GM18907 (cell line): ENCODE results near the gene TMEM221.

Experiments used
- ATAC-seq: cut with Tn5 transposase; IDR thresholded peaks from one replicate; pipeline ENCODE4 v1.9.1; 2021; ENCODE audit warnings: mild to moderate bottlenecking, moderate library complexity; ENCODE audit not compliant: unreplicated experiment

Gene TMEM221

DNA sequence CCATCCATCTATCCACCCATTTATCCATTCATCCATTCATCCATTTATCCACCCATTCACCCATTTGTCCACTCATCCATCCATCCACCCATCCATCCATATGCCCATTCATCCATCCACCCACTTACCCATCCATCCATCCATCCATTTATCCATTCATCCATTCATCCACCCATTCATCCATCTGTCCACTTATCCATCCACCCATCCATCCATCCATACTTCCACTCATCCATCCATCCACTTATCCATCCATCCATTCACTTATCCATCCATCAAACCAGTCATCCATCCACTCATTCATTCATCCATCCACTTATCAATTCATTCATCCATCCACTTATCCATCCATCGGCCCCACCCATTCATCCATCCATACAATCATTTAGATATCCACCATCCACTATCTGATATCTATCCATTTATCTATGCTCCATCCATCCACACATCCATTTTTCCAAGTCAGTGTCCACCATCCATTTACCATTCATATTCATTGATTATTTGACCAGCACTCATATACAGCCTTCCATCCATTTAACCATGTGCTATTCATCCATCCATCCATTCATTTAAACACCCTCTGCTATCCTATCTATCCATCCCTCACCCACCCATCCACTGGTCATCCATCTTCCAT is 2.8 kb downstream of the TMEM221 start:
- no peak for ATAC-seq

DNA sequence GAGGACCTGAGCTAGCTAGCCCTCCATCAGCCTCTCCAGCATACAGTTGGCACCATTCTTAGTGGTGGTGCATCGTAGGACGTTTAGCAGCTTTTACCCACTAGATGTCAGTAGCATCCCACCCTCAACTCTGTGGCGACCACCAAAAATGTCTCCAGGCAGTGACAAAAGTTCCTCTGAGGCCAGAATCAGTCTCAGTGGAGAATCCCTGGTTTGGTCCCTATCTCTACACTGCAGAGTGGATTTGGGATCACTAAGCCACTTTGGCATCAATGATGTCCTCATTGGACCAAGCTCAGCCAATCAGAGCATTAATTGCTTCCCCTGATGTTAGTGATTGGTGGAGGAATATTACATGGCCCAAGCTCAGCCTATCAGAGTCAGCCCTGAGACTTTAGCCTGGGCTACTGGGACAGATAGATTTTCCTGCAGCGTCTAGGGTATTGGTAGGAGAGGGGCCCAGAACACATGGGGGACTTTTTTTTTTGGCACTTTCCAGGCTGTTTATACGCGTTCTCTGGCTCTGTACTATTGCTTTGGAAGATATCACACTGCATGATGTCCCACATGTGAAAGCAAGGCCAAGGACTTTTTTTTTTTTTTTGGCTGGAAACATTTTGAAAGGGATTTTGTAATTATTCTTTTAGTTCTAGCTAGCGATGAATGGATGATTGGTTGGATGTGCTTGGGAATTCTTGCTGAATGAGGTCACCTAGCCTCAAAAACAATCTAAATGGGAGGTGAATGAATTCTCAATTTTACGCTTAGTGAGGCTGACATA is 7.0 kb downstream of the TMEM221 start:
- ATAC-seq: no peak

DNA sequence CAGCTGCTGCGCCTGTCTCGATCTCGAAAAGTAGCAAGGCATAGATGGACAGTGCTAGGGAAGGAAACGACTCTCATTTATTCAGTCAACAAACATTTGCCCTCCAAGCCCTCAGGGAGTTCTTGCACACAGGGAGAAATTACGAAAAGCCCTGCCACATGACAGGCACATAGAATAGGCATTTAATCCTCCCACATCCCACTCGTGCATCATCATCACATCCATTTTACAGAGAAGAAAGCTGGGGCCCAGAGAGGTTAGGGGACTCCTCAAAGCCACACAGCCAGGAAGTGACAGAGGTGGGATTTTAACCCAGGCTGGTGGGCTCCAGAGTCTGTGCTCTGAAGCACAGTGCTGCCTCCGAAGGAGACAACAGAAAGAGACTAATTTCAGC is 11.6 kb downstream of the TMEM221 start:
- no peak for ATAC-seq

DNA sequence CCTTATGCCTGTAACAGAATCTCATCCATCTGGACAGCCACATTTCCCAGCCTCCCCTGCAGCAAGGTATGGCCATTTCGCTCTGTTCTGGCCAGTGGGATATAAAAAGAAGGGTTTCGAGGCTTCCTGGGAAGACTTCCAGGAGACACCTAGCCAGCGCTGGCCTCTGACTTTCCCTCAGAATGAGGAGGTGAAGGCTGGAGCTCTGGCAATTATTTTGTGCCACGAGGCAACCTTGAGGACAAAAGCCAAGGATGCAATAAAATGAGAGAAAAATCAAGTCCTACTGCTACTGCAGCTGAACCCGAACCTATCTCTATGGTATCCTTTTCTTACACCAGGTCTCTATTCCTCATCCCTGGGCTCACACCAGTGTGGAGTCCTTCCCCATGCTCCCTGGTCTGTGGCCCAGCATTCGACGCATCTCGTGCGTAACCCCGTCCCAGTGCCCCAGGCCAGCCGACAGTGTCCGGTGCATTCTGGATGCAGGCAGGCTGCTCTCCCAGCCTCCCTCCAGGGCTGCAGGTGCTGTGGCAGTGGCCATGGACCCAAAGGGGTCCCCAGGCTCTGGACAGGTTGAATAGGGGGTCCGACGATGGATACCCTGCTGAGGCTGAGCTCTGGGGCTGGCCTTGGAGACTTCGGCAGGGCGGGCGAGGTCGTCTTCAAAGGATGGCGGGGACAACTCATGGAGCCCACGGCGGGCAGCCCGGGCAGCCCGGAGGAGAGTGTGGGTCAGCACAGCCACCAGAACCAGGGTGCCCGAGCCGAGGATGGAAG is 12.2 kb downstream of the TMEM221 start:
- ATAC-seq: no peak

DNA sequence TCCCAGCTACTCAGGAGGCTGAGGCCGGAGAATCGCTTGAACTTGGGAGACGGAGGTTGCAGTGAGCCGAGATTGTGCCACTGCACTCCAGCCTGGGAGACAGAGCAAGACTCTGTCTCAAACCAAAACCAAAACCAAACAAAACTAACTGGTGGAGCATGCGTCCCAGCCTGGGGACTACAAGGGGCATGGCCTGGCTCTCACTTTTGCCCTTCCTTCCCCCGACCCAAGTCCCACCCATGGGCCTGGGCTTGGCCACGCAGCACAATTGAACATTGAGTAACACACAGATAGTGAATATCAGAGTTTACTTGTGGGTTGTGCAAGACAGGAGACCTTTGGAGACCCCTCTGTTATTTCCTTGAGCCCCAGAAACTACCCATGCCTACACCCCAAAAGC is 13.2 kb downstream of the TMEM221 start:
- no peak for ATAC-seq

DNA sequence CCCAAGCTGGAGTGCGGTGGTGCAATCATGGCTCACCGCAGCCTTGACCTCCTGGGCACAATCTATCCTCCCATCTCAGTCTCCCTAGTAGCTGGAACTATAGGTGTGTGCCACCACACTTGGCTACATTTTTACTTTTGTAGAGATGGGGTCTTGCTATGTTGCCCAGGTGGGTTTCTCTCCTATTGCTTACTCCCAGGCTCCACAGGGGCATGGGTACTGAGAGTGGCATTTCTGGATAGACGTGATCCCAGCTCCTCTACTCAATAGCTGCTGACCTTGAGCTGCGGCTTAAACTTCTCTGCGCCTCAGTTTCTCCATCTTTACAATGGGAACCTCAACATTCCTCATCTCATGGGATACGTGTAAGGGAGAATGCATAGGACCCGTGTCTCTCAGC is 17.1 kb downstream of the TMEM221 start:
- no peak for ATAC-seq

DNA sequence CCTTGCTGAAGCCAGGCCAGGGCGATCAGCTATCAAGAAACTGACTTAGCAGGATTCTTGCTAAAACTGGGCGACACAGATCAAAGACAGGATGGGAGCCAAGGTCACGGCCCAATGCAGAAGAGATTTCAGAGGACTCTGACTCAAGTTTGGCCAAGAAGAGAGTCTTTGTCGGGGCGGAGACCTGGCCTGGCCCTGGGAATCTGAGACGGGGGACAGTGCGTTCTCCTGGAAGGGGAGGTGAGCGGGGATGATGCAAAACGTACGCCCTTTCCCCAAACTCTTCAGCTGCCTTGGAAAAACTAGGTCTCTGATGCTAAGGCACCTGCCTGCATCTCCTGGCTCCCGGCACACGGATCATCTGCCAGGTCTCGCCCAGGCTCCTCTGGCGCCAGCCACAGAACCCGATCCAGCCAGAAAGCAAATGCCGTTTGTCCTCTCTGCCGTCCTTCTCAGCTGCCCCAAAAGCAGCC is 18.8 kb downstream of the TMEM221 start:
- no peak for ATAC-seq

DNA sequence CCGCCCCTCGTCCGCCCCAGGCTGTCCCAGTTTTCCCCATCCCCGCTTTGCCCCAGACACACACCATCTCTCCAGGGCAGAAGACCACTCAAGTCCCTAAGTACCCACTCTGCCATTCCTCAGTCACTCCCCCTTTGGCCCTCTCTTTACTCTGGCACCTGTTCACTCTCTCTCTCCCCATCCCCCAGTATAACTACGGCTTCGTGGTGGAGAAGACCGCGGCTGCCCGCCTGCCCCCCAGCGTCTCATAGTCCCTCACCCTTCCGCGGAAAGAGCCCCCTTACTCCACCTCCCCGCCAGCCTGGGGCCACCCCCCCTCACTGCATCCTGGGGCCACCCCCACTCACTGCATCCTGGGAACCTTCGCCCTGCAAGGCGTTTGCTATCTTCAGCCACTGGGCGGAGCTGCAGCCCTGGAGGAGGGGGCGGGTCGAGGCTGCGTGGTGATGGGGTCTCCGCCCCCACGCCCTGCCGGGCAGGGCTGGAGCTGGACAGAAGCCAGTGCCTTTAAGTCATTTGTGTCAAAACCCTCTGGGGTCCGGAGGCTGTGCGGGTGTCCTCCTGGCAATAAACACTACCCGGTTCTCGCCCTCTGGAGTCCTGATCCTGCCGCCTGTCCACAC is 23.6 kb downstream of the TMEM221 start:
- no peak for ATAC-seq

DNA sequence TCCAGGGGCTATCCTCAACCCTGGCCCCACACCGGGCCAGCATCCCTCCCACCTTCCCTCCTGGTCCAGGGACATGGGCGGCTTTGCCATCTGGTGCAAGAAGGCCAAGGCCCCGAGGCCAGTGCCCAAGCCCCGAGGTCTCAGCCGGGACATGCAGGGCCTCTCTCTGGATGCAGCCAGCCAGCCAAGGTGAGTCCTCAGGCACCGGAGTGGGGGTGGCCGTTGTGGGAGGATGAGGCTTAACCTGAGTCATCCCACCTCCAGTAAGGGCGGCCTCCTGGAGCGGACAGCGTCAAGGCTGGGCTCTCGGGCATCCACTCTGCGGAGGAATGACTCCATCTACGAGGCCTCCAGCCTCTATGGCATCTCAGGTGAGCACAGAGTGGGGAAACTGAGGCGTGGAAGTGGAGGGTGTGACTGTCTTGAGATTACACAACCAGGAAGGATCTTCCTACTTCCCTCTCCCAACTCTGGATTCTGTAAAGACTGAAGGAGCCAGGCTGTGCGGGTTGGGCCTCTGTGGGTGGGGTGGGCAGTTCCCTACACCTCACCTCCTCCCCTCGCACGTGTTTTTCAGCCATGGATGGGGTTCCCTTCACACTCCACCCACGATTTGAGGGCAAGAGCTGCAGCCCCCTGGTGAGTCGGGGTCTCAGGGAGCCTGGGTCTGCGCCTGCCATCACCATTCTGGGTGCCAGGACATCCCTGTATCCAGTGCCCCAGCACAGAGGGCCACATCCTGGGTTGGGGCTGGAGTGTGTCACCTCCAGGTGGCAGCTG is 24.8 kb downstream of the TMEM221 start:
- ATAC-seq: no peak

DNA sequence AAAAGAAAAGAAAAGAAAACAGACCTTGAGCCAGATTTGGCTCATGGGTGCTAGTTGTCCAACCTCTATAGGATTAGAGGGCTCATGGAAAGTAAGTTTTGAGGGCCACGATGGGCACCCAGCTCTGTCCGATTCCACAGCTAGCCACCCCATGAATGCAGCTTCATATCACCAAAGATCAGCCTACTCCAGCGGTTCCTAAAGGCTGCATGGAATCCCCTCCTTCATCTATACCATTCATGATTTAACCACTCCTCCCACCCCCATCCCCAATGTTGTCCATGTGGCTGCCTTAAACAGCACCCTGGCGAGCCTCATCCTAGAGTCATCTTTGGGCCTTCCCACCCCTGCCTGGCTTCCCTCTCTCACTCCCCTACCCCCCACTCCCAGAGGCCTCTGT is 26.5 kb downstream of the TMEM221 start:
- no peak for ATAC-seq

DNA sequence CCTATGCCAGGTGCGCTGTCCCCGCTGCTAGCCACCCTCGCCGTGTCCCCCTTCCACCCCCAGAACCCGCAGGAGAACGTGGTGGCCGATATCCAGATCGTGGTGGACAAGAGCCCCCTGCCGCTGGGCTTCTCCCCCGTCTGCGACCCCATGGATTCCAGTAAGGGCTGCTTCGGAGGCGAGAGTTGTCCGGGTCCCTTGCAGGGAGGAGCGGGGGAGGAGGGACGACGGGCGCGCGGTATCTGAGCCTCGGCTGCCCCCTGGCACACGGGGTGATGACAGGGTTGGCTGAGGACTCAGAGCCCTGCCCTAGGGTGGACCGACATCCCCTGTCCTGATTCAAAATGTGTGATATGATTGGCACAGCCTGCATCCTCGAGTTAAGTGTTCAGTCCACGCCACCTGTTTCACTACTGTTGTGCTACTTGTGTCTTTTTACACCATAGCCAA is 28.0 kb downstream of the TMEM221 start:
- peak; percentile 39 for ATAC-seq

DNA sequence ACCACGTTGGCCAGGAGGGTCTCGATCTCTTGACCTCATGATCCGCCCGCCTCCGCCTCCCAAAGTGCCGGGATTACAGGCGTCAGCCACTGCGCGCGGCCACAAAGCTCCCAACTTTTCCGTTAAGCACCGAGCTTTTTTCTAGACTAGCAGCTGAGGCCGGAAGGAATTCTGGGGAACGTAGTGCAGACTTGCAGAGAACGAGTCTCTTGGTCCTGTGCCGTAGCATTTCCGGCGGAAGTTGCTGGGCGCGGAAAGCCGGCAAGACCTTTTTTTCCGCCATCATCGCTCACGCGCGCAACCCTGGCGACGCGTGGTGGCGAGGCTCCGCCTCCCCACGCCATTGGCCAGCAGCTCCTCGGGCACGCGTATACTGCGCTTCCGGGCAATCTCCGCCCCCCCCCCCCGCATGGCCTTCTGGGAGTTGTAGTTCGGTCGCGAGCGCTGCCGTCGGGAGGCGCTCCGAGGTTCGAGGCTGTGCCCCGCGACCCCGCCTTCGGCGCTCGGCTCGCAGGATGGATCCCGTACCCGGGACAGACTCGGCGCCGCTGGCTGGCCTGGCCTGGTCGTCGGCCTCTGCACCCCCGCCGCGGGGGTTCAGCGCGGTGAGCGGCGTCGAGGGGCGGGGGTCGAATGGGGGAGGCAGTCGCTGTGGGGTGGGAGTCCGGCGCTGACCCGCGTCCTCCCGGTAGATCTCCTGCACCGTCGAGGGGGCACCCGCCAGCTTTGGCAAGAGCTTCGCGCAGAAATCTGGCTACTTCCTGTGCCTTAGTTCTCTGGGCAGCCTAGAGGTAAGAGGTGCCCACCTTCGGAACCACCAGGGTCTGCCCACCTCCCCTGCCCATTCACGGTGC is 28.6 kb downstream of the TMEM221 start, which contains the start of gene MVB12A:
MVB12A (plus strand) TSS at position 427 of the 854 bp plus-strand sequence; CDS start at position 516, 89 bp downstream.
- ATAC-seq: peak; percentile 84

DNA sequence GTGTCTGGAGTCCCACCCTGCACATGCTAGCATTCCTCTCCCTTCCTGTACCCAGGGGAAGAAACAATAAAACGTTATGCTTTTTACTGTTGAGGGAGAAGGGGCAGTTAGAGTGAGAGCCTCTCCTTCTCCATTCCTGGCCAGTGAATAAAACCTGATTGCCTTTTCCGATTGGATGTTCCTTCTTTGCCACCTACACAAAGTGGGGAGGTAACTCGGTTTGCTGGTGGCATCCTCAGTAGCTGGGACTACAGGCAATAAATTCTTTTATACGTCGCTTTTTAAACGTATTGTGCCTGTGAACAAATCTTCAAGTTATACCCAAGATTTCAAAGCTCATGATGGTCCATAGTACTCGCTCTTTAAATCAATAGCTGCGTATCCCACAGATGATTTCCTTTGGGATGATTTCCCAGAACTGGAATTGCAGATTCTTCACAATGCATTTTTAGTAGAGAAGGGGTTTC is 29.3 kb downstream of the TMEM221 start:
- ATAC-seq: no peak

DNA sequence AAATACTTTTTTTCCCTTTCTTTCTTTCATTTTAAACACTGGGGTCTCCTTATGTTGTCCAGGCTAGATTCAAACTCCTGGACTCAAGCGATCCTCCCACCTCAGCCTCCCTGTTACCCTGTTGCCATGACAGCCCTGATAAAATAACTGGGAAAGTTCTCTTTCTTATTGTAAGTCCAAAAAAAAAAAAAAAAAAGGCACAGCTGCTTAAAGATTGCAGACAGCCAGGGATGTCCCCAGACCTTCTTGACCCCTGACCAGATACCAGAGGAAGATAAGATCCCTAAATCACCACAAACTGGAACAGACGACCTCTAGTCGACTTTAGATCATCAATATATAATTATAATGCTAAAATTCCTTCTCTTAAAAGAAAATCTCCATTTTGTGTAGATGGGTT is 29.8 kb downstream of the TMEM221 start:
- ATAC-seq: no peak

DNA sequence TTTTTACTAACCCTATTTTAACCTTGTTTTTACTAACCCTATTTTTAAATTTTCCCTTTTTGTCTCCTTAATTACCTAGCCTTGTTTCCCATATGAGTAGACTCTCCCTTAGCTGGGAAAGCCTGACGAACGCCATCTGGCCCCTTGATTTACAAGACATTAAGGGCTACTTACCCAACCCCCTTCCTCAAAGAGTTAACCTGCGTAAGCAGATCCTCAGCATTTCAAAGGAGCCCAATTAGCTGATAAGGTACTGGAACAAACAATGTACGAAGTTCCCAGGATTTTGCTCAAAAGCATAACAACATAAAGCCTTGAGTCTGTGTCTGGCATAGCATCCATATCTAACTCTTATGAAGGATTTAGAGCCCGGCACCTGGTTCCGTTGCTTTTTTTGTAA is 33.3 kb downstream of the TMEM221 start:
- ATAC-seq: no peak

DNA sequence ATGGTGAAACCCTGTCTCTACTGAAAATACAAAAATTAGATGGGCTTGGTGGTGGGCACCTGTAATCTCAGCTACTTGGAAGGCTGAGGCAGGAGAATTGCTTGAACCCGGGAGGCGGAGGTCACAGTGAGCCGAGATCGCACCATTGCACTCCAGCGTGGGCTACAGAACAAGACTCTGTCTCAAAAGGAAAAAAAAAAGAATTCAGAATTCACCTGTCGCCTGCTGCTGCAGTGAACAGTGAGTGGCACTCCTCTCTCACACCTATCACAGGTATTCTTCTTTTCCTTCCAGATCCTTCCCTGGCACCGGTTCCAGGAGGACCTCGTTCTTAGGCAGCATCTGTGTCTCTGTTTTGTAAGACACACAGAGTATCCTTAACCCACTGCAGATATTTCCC is 34.4 kb downstream of the TMEM221 start:
- ATAC-seq: no peak

DNA sequence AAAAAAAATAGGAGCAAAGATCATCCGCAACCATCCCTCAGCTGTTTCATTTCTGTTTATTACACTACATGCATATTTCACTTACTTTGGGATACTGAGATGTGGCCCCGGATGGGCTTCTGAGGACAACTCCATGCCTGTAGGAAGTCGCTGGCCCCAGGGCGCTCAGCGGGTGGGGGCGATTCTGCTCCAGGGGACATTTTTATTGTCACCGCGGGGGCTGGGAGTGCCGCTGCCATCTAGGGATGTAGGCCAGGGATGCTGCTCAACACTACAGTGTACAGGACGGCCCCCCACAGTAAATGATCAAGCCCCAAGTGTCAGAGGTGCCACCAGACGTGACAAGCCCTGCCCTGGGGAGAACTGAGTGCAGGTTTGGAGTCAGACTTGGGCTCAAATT is 36.7 kb downstream of the TMEM221 start:
- ATAC-seq: no peak

DNA sequence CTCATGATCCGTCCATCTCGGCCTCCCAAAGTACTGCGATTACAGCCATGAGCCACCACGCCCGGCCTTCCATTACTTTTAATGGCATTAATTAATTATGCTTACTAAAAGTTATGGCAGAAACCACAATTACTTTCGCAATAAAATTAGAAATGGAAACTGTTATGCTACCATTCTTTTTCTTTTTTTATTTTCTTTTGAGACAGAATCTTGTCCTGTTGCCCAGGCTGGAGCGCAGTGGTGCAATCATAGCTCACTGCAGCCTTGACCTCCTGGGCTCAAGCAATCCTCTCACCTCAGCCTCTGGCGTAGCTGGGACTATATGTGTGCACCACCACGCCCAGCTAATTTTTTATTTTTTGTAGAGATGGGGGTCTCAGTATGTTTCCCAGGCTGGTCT is 38.5 kb downstream of the TMEM221 start:
- ATAC-seq: no peak

DNA sequence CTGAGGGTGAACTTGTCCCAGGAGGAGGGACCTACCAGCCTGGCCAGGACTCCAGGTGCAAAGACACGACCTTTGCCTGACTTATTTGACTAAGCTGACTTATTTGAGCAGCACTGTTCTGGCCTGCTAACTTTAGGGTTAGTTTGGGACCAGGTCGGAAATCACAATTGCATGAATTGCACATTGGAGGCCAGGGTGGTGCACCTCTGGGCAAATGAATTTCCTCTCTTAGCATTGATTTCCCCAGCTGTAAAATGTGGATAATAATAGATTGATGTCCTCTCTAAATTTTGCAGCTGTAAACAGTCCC is 41.6 kb downstream of the TMEM221 start:
- ATAC-seq: no peak
